Smooth muscle cell (in vitro differentiated cells): ENCODE results near the gene PTPRQ. TPM values are rescaled to one million over a fixed set of nuclear protein-coding genes. Genes with fewer than 3 reads are reported as not detected.

Source experiments
- DNase-seq: peaks from one replicate; lab custom pipeline; 2025; ENCODE audit not compliant: unreplicated experiment; lab: John Stamatoyannopoulos, UW
- H2AFZ ChIP-seq: fragments of 200-600 bp; sonication (generic); 2 replicates; pipeline ENCODE4 v1.6.0; 2016; ENCODE audit warnings: antibody characterized with exemption, low read depth, mild to moderate bottlenecking
- H3F3A ChIP-seq: fragments of 200-600 bp; sonication (generic); 2 replicates; pipeline ENCODE4 v1.6.0; 2017; ENCODE audit warnings: antibody characterized with exemption, low read depth
- H3K27ac ChIP-seq: fragments of 200-600 bp; sonication (generic); 2 replicates; pipeline ENCODE4 v1.5.1; 2016; ENCODE audit warnings: low read depth, mild to moderate bottlenecking
- H3K27me3 ChIP-seq: fragments of 200-600 bp; sonication (generic); 2 replicates; pipeline ENCODE4 v1.6.1; 2016; ENCODE audit warnings: low read depth, mild to moderate bottlenecking
- H3K36me3 ChIP-seq: fragments of 200-600 bp; sonication (generic); 2 replicates; pipeline ENCODE4 v1.5.1; 2016; ENCODE audit warnings: low read depth
- H3K4me1 ChIP-seq: fragments of 200-600 bp; sonication (generic); 2 replicates; pipeline ENCODE4 v1.5.1; 2016; ENCODE audit warnings: low read depth
- H3K4me2 ChIP-seq: fragments of 200-600 bp; sonication (generic); 2 replicates; pipeline ENCODE4 v1.6.0; 2016; ENCODE audit warnings: mild to moderate bottlenecking
- H3K4me3 ChIP-seq: fragments of 200-600 bp; sonication (generic); 2 replicates; pipeline ENCODE4 v1.5.1; 2016; ENCODE audit warnings: mild to moderate bottlenecking
- H3K79me2 ChIP-seq: fragments of 200-600 bp; sonication (generic); 2 replicates; pipeline ENCODE4 v1.6.0; 2016; ENCODE audit warnings: low read depth, mild to moderate bottlenecking
- H3K9ac ChIP-seq: fragments of 200-600 bp; sonication (generic); 2 replicates; pipeline ENCODE4 v1.6.0; 2016; ENCODE audit warnings: low read depth
- H3K9me3 ChIP-seq: fragments of 200-600 bp; sonication (generic); replicated peaks from 2 replicates; pipeline ENCODE4 v1.5.1; 2016; ENCODE audit warnings: low read depth
- H4K20me1 ChIP-seq: fragments of 200-600 bp; sonication (generic); 2 replicates; pipeline ENCODE4 v1.6.0; 2016; ENCODE audit warnings: low read depth
- WGBS: methylation state at CpG from one replicate; pipeline ENCODE4 v1.1.7; 2016; ENCODE audit warnings: low lambda C conversion rate; 5-methylcytosine and 5-hydroxymethylcytosine counted together
- polyA plus RNA-seq: library from polyadenylated mRNA; unstranded; fragments of >200 nt; fragmentation: Nextera tagmentation; extraction: Ambion mirVana; gene quantifications from 2 replicates; pipeline ENCODE4 v1.2.1, GENCODE V29; 2016
- total RNA-seq: library from RNA; depleted of rRNA; stranded (reverse); fragments of >200 nt; gene quantifications from 2 replicates; pipeline ENCODE4 v1.2.3, GENCODE V29; 2014
- TF ChIP-seq, protein P1 (sequence below): fragments of 200-600 bp; sonication (generic); IDR thresholded peaks from 2 replicates; pipeline ENCODE4 v1.5.1; 2017; ENCODE audit warnings: borderline replicate concordance, mild to moderate bottlenecking, antibody characterized with exemption; ENCODE audit not compliant: insufficient read depth, poor library complexity, severe bottlenecking

PTPRQ gene
- total and polyA plus RNA-seq, 2 experiments from 2014 or later: 0.04 TPM; not detected in 1

DNA sequence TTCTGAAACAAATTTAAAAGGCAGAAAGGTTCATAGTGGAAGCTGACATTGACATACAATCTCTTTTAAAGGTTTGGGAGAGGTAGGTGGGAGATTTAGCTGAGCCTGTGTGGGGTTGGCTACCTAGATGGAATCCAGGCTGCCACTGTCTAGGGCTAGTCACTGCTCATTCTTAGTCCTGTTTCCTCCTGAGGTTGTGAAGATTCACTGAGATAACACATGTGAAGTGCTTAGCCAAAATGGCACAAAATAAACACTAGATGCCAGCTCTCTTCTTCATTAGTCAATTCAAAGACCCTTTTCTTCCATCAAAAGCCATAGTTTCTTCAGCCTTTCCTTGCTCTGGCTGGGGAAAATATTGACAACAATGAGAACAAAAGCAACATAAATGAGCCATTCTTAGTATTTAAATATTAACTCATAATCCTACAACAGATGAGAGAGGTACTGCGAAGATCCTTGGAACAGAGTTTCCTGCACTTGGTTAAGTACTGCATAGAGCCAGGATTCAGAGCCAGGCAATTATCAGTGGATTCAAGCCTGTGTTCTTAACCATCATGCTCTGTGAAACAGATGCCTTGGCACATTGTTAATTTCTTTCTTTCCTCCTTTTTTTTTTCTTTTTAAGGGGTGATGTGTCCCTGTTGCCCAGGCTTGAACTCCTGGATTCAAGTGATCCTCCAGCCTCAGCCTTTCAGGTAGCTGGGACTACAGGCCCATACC lies 266.9 kb downstream of the PTPRQ start:
- Histone ChIP-seq H3F3A (no peaks in the 10 kb centered on the region), H2AFZ (no peak overlapping the region), H3K36me3 (no peaks in the 10 kb centered on the region), H3K9ac (no peak overlapping the region), H4K20me1 (no peaks in the 10 kb centered on the region), H3K4me3 (no peak overlapping the region), H3K4me1 (peaks cover 11% of the 10 kb centered on the region), H3K27me3 (peaks cover 89% of the 10 kb centered on the region), H3K27ac (no peak overlapping the region), H3K4me2 (no peak overlapping the region), H3K79me2 (no peaks in the 10 kb centered on the region), H3K9me3 (no peaks in the 10 kb centered on the region)
- TF ChIP-seq, protein P1, sequence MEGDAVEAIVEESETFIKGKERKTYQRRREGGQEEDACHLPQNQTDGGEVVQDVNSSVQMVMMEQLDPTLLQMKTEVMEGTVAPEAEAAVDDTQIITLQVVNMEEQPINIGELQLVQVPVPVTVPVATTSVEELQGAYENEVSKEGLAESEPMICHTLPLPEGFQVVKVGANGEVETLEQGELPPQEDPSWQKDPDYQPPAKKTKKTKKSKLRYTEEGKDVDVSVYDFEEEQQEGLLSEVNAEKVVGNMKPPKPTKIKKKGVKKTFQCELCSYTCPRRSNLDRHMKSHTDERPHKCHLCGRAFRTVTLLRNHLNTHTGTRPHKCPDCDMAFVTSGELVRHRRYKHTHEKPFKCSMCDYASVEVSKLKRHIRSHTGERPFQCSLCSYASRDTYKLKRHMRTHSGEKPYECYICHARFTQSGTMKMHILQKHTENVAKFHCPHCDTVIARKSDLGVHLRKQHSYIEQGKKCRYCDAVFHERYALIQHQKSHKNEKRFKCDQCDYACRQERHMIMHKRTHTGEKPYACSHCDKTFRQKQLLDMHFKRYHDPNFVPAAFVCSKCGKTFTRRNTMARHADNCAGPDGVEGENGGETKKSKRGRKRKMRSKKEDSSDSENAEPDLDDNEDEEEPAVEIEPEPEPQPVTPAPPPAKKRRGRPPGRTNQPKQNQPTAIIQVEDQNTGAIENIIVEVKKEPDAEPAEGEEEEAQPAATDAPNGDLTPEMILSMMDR: no peak
- no peak for DNase-seq
- WGBS: 100% methylated on average over 1 of the region's 1 CpG

DNA sequence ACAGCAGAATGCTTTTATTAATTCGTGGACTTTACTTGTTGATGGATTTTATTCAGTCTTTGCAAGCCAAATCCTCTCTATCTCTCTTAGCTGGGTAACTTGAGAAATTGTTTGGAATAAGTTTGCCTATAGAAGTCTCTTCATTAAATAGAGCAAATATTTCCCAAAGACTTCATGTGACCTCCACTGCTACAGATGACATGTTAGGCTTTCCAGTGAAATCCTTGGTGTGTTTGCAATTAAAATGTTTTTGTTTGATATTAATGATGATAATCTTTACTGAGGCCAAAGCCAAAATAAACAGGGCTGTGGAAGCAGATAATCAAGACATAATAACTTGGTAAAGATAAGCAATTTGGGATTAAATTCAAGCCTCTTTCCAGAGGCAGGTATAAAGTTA lies 267.8 kb downstream of the PTPRQ start:
- TF ChIP-seq, protein P1: no peak
- Histone ChIP-seq H2AFZ (no peak overlapping the region), H3F3A (no peaks in the 10 kb centered on the region), H3K36me3 (no peaks in the 10 kb centered on the region), H3K9me3 (no peaks in the 10 kb centered on the region), H3K4me3 (no peak overlapping the region), H3K27me3 (peaks cover 86% of the 10 kb centered on the region), H4K20me1 (no peaks in the 10 kb centered on the region), H3K79me2 (no peaks in the 10 kb centered on the region), H3K27ac (no peak overlapping the region), H3K9ac (no peak overlapping the region), H3K4me2 (no peak overlapping the region), H3K4me1 (peaks cover 11% of the 10 kb centered on the region)
- DNase-seq: no peak
- WGBS: 77% methylated on average over 1 of the region's 1 CpG

DNA sequence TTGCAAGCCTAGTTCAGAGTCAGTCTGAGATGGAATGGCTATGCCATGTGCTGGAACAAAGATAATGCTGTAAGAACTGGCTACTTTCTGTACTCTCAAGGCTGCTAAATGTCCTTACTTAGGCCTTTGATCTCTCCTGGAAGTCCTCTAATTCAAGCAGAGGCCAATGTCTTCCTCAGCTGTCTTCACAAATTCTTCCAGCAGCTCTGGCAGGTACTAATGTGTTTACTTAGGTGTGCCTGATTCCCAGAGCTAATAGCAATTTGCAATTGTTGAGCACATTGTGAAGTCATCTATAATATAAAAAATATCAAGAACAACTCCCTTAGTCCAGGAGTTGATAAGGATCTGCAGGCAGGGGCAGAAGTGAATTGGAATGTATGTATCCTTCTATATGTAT lies 268.8 kb downstream of the PTPRQ start:
- Histone ChIP-seq H2AFZ (no peak overlapping the region), H3K4me2 (no peak overlapping the region), H3K79me2 (no peaks in the 10 kb centered on the region)

More for the DNA sequence above, 268.8 kb downstream of the PTPRQ start:
- H3F3A ChIP-seq: no peaks in the 10 kb centered on the region
- no peak overlapping the region for H3K27ac ChIP-seq
- no peak for DNase-seq
- TF ChIP-seq, protein P1: no peak
- H3K9ac ChIP-seq: no peak overlapping the region
- no peaks in the 10 kb centered on the region for H3K9me3 ChIP-seq
- H3K4me3 ChIP-seq: no peak overlapping the region
- H4K20me1 ChIP-seq: no peaks in the 10 kb centered on the region
- H3K36me3 ChIP-seq: no peaks in the 10 kb centered on the region
- H3K27me3 ChIP-seq: peaks cover 82% of the 10 kb centered on the region
- peaks cover 11% of the 10 kb centered on the region for H3K4me1 ChIP-seq
